GM19395 (cell line): Measurements from ENCODE around the gene SCN5A.

Experiments
- ATAC-seq: cut with Tn5 transposase; IDR thresholded peaks from one replicate; pipeline ENCODE4 v1.9.1; 2021; ENCODE audit warnings: mild to moderate bottlenecking, moderate library complexity; ENCODE audit not compliant: unreplicated experiment

SCN5A gene

GRCh38 chr3:38627956-38628355 is 21.5 kb downstream of the SCN5A start:
- peak; percentile 63 for ATAC-seq

- ATAC-seq, result no peak
These were observed 23.3 kb downstream of the SCN5A start for GRCh38 chr3:38626171-38626570.

GRCh38 chr3:38623539-38623938 is 25.9 kb downstream of the SCN5A start:
- ATAC-seq, result no peak

GRCh38 chr3:38622336-38622735 is 27.2 kb downstream of the SCN5A start:
- ATAC-seq, result no peak

GRCh38 chr3:38620236-38620635 is 29.3 kb downstream of the SCN5A start:
- ATAC-seq, result no peak

GRCh38 chr3:38618343-38618742 is 31.1 kb downstream of the SCN5A start:
- ATAC-seq, result no peak

- no peak for ATAC-seq
These were observed 31.9 kb downstream of the SCN5A start for GRCh38 chr3:38617586-38617985.

GRCh38 chr3:38617137-38617536 is 32.4 kb downstream of the SCN5A start:
- no peak for ATAC-seq

- ATAC-seq, result no peak
These were observed 32.8 kb downstream of the SCN5A start for GRCh38 chr3:38616658-38617057.

- no peak for ATAC-seq
These were observed 33.4 kb downstream of the SCN5A start for GRCh38 chr3:38616111-38616510.

- no peak for ATAC-seq
These were observed 34.7 kb downstream of the SCN5A start for GRCh38 chr3:38614651-38615352.

- no peak for ATAC-seq
These were observed 35.4 kb downstream of the SCN5A start for GRCh38 chr3:38614091-38614490.

GRCh38 chr3:38613426-38613825 is 36.1 kb downstream of the SCN5A start:
- no peak for ATAC-seq

- ATAC-seq, result no peak
These were observed 37.6 kb downstream of the SCN5A start for GRCh38 chr3:38611866-38612265.

- ATAC-seq, result no peak
These were observed 38.6 kb downstream of the SCN5A start for GRCh38 chr3:38610934-38611333.

GRCh38 chr3:38610436-38610835 is 39.1 kb downstream of the SCN5A start:
- no peak for ATAC-seq

- ATAC-seq, result no peak
These were observed 39.9 kb downstream of the SCN5A start for GRCh38 chr3:38609386-38610111.

GRCh38 chr3:38608961-38609360 is 40.5 kb downstream of the SCN5A start:
- no peak for ATAC-seq

- ATAC-seq, result no peak
These were observed 41.3 kb downstream of the SCN5A start for GRCh38 chr3:38608086-38608775.

- no peak for ATAC-seq
These were observed 42.9 kb downstream of the SCN5A start for GRCh38 chr3:38606561-38606960.

GRCh38 chr3:38605981-38606380 is 43.5 kb downstream of the SCN5A start:
- no peak for ATAC-seq

GRCh38 chr3:38604246-38604645 is 45.2 kb downstream of the SCN5A start:
- no peak for ATAC-seq
